Activated CD4-positive, alpha-beta T cell treated with anti-CD3 and anti-CD28 coated beads, Interleukin-2, amount 10 ng/mL, durations not matched to agents 7 days and 5 days (primary cell): ENCODE data around the gene HIRIP3. TPM values are rescaled to one million over a fixed set of nuclear protein-coding genes. Genes with fewer than 3 reads are reported as not detected.

ENCODE experiments used
- CTCF ChIA-PET: fragments of 350-600 bp; sonication (Branson Sonifier 250); formaldehyde crosslinking; loops from one replicate; lab custom pipeline; 2021; ENCODE audit warnings: antibody characterized with exemption; lab: Charles Lee
- POLR2A ChIA-PET: fragments of 350-600 bp; sonication (Branson Sonifier 250); formaldehyde crosslinking; loops from one replicate; lab custom pipeline; 2021; ENCODE audit warnings: antibody characterized with exemption; lab: Charles Lee
- DNase-seq: peaks from one replicate; pipeline ENCODE4 v3.0.0-alpha.2; 2020
- H3K27ac Mint-ChIP-seq: one replicate; pipeline ENCODE4 v1.8.0; 2021; ENCODE audit warnings: mild to moderate bottlenecking, moderate library complexity, mixed read lengths
- H3K27me3 Mint-ChIP-seq: one replicate; pipeline ENCODE4 v1.8.0; 2021; ENCODE audit warnings: mixed read lengths
- H3K36me3 Mint-ChIP-seq: one replicate; pipeline ENCODE4 v1.8.0; 2021; ENCODE audit warnings: low read depth, mixed read lengths
- H3K4me1 Mint-ChIP-seq: one replicate; pipeline ENCODE4 v1.8.0; 2021; ENCODE audit warnings: mixed read lengths
- H3K4me3 Mint-ChIP-seq: one replicate; pipeline ENCODE4 v1.8.0; 2021; ENCODE audit warnings: mild to moderate bottlenecking, moderate library complexity, mixed read lengths
- H3K9me3 Mint-ChIP-seq: one replicate; pipeline ENCODE4 v1.8.0; 2021; ENCODE audit warnings: mixed read lengths
- total RNA-seq, 2 experiments: library from RNA; stranded (reverse); gene quantifications; one replicate each; pipeline ENCODE4 v1.2.3, GENCODE V29; 2021

The HIRIP3 gene
- total RNA-seq, 2 experiments from 2014 or later = 37.0 to 45.0 TPM

DNA sequence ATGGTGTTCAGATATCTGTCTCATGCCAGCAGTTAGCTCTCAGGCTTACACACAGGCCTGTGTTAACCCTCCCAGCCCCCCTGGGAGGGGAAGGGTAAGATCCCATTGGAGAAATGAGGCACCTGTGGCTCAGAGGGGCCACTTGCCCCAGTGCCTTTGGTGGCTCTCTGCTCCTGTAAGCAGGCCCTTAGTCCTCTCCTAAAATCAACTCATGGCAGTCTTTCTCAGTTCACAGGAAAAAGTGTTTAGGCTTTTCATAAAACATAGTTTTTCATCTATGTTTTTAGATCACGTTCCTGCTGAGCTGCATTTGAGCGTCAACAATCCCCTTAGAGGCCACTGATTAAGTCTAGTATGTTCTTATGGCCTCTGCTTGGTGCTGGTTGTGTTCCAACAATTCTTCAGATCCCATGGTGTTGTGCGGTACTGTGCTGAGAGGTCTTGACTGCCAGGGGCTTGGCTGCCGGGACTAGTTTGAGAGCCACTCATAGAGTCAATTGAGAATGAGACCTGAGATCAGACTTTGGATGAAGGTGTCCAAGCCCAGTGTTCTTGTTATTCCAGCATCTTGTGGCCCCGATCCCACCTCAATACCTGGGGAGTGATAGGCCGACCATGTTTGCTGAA, 11.2 kb downstream of the HIRIP3 start:
- ChIA-PET CTCF (no interaction called here), POLR2A (no interaction called here)
- no peaks in the 10 kb centered on the region for H3K27me3 Mint-ChIP-seq
- H3K4me1 Mint-ChIP-seq = no peaks in the 10 kb centered on the region
- H3K27ac Mint-ChIP-seq = no peak overlapping the region
- no peak for DNase-seq
- peaks cover 56% of the 10 kb centered on the region for H3K36me3 Mint-ChIP-seq
- H3K4me3 Mint-ChIP-seq = no peak overlapping the region
- no peaks in the 10 kb centered on the region for H3K9me3 Mint-ChIP-seq

DNA sequence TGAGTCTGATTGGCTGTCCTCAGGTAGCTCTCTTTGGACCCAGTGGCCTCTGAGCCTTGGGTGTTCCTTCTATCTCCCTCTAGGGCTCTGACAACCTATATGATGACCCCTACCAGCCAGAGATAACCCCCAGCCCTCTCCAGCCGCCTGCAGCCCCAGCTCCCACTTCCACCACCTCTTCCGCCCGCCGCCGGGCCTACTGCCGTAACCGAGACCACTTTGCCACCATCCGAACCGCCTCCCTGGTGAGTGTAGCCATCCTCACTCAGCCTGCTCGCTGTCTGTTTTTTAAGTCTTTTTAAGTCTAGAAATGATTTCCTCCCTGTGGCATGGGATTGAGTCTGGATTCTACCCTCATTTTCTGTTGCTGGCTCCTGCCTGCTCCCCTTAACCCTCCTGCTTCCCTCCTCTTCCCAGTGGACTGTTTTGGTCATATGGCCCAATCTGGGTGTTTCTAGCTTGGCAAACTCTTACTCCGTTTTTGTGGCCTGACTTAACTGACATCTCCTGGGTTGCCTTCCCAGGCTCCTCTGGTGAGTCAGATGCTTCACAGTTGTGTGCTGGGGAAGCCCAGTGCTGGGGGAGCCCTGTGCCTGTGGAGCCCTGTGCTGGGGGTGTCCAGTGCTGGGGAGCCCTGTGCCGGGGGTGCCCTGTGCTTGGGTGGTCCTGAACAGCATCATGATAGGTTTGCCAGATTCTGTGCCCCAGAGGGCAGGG, 11.8 kb downstream of the HIRIP3 start:
- Mint-ChIP-seq H3K27ac (no peak overlapping the region), H3K27me3 (no peaks in the 10 kb centered on the region), H3K4me3 (no peak overlapping the region), H3K9me3 (no peaks in the 10 kb centered on the region), H3K36me3 (peaks cover 52% of the 10 kb centered on the region), H3K4me1 (no peaks in the 10 kb centered on the region)
- DNase-seq = no peak
- CTCF ChIA-PET = interaction anchor here (0.9 to 1.3 kb wide), 2 partner anchors 10 kb away, joined by 3 to 4 read pairs; partner anchors contain the start of gene TAOK2
- POLR2A ChIA-PET = no interaction called here

DNA sequence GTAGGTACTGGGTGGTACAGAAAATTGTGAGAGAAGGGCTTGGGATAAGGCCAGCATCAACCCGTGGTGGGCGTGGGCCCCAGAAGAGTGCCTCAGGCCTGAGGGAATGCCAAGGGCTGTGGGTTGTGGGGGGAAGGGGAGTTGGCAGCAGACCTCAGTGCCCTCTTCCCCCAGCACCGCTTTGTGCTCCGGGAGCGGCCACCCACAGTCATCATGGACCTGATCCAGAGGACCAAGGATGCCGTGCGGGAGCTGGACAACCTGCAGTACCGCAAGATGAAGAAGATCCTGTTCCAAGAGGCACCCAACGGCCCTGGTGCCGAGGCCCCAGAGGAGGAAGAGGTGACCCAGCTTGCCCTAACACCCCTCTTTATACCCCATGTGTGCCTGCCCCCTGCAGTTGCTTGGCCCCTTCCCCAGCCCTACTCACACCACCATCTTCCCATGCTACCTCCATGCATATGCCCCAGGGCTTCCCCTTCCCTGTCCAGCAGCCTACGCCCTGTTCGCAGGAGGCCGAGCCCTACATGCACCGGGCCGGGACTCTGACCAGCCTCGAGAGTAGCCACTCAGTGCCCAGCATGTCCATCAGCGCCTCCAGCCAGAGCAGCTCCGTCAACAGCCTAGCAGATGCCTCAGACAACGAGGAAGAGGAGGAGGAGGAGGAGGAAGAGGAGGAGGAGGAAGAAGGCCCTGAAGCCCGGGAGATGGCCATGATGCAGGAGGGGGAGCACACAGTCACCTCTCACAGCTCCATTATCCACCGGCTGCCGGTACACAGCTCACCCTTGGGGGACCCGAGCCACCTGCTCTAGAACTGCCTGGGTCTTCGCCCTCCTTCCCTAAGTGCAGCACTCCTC, 12.6 kb downstream of the HIRIP3 start:
- H3K4me3 Mint-ChIP-seq = no peak overlapping the region
- POLR2A ChIA-PET = no interaction called here
- H3K27ac Mint-ChIP-seq = no peak overlapping the region
- CTCF ChIA-PET = interaction anchor here (0.9 to 1.3 kb wide), 3 partner anchors 9 to 11 kb away, joined by 3 to 4 read pairs (median 4); partner anchors contain the start of gene TAOK2
- H3K4me1 Mint-ChIP-seq = no peaks in the 10 kb centered on the region
- peaks cover 52% of the 10 kb centered on the region for H3K36me3 Mint-ChIP-seq
- H3K9me3 Mint-ChIP-seq = no peaks in the 10 kb centered on the region
- no peak for DNase-seq
- H3K27me3 Mint-ChIP-seq = no peaks in the 10 kb centered on the region

DNA sequence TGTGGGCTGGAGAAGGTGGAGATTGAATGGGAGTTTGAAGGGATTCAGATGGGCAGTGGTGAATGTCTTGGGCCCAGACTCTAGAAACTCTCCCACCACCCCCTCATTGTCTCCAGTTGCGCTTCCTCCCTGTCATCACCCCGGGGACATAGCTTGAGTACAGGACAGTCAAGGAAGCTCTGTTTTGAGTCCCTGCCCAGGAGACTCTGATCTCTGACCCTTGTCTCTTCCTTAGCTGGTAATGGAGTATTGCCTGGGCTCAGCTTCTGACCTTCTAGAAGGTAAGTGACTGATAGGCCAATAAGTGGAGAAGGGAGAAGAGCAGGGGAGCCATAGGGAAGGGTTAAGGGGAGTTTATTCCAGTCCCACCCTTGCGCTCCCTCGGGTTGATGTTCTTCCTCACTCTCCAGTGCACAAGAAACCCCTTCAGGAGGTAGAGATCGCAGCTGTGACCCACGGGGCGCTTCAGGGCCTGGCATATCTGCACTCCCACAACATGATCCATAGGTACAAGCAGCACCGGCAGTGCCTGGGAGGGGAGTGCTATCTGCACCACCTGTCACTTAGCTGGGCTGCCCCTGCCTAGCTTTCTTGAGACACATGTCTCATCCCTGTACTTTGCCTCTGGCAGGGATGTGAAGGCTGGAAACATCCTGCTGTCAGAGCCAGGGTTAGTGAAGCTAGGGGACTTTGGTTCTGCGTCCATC, 16.7 kb downstream of the HIRIP3 start:
- Mint-ChIP-seq H3K27ac (no peak overlapping the region), H3K36me3 (peaks cover 33% of the 10 kb centered on the region), H3K4me3 (no peak overlapping the region), H3K27me3 (no peaks in the 10 kb centered on the region), H3K4me1 (peaks cover 26% of the 10 kb centered on the region), H3K9me3 (no peaks in the 10 kb centered on the region)
- POLR2A ChIA-PET = no interaction called here
- no peak for DNase-seq
- CTCF ChIA-PET = interaction anchor here (1.2 to 1.3 kb wide), 2 partner anchors 10 to 17 kb away, joined by 3 to 5 read pairs; partner anchors contain the start of gene TMEM219

DNA sequence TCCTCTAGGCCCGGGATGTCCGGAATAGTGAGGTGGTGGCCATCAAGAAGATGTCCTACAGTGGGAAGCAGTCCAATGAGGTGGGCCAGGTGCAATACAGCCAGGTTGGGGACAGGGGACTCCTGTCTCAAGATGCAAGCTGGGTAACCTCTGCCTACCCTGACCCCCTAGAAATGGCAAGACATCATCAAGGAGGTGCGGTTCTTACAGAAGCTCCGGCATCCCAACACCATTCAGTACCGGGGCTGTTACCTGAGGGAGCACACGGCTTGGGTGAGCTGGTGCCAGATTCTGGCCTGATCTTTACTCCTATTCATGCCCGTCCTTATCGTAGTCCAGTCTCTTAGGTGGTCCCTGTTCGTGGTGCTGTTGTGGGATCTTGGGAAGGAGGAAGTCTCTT, 17.3 kb downstream of the HIRIP3 start:
- ChIA-PET POLR2A (no interaction called here), CTCF (interaction anchor here (0.8 to 1.3 kb wide), 3 partner anchors 11 to 129 kb away, joined by 3 read pairs; partner anchors contain the start of gene TMEM219)
- peaks cover 4% of the 10 kb centered on the region for H3K9me3 Mint-ChIP-seq
- H3K4me1 Mint-ChIP-seq = peaks cover 31% of the 10 kb centered on the region
- DNase-seq = no peak
- peaks cover 33% of the 10 kb centered on the region for H3K36me3 Mint-ChIP-seq
- H3K27me3 Mint-ChIP-seq = no peaks in the 10 kb centered on the region
- no peak overlapping the region for H3K4me3 Mint-ChIP-seq
- no peak overlapping the region for H3K27ac Mint-ChIP-seq

DNA sequence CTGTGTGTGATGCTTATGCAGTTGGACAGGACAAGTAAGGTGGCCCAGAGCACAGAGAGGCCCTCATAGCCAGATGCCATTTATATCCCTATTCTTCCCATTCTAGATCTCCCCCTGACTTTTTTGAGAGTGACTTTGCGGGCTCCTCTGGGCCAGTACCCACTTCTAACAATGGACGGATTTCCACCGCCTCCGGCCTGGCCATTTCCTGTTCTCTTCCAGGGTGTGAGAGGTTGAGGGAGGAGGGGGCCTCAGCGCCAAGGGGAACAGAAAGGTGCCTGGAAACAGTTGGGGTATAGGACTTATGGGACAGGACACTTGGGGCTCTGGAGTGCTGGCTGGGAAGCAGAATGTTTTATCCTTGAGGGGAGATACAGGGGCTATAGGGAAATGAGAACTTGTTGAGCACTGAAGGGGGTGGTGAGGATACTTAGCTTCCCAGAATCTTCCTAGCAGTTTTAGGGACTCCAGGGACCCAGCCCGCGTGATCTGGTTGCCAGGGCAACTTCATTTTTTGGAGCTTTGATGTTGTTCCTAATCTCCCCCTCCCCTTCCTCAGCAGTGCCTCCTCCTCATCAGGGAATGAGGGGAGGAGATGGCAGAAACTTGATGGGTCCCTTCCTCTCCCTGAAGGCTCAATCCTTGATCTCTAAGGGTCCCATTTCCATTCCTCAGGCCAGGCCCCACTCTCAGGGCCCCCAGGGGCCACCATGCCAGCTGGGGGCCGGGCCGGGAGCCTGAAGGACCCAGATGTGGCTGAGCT, 18.2 kb downstream of the HIRIP3 start:
- peaks cover 35% of the 10 kb centered on the region for H3K4me1 Mint-ChIP-seq
- no peak overlapping the region for H3K27ac Mint-ChIP-seq
- ChIA-PET CTCF (interaction anchor here (0.8 to 1.3 kb wide), 3 partner anchors 11 to 128 kb away, joined by 3 read pairs; no protein-coding TSS in a partner anchor), POLR2A (no interaction called here)
- peaks cover 4% of the 10 kb centered on the region for H3K9me3 Mint-ChIP-seq
- no peaks in the 10 kb centered on the region for H3K27me3 Mint-ChIP-seq
- no peak overlapping the region for H3K4me3 Mint-ChIP-seq
- DNase-seq = no peak
- peaks cover 30% of the 10 kb centered on the region for H3K36me3 Mint-ChIP-seq

DNA sequence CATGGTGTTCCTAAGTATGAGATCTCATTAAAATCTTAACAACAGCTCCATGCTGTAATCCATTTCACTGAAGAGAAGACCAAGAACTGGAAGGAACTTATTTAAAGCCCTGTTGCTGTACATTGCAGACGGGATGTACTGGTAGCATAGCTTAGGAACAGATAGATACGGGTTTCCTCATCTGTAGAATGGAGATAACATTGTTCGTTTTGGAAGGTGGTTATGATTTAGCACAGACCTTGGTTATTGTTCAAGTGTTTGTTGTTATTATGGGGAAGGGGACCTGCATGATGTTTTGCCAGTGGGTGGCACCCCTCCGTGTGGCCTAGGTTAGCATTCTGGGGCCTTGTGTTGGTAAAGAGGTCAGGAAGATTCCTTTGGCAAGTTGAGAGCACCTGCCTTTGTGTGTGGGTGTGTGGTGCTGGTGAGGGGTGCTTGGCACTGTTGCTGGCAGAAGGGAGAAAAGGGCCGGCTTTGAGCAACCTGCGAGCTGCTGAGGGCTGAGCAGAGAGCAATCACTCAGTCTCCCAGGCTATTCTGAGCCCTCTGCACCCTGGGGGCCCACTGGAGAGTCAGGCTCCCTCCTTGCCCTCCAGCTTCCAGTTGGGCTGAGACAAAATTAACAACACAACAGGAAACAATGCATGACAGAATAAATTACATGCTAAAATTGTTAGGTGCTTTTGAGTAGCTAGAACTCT, 19.5 kb downstream of the HIRIP3 start:
- Mint-ChIP-seq H3K4me1 (peaks cover 35% of the 10 kb centered on the region), H3K27me3 (no peaks in the 10 kb centered on the region), H3K27ac (peak overlapping the region; percentile 47), H3K9me3 (peaks cover 4% of the 10 kb centered on the region), H3K4me3 (peak overlapping the region; percentile 87), H3K36me3 (peaks cover 31% of the 10 kb centered on the region)
- ChIA-PET POLR2A (no interaction called here), CTCF (interaction anchor here (0.8 to 1.7 kb wide), 4 partner anchors 15 to 191 kb away, joined by 3 to 5 read pairs (median 3); partner anchors contain the start of gene TMEM219)
- DNase-seq = no peak

DNA sequence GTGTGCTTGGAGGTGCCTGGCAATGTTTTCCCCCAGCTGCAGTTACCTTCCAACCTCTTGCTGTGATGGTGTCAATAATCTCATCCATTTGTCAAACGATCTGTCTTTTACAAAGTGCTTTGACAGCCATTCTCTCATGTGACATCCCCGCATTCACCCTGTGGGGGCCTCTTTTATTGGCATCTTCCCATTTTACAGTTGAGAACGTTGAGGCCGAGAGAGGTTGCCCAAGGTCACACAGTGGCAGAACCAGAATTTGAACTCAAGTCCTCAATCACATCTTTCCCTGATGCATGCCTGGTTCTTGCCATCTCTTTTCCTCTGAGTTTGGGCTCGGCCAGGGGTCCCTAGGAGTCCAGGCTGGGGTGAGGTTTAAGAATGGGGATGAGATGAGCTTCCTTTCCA, 20.3 kb downstream of the HIRIP3 start:
- ChIA-PET CTCF (interaction anchor here (0.9 to 1.7 kb wide), 6 partner anchors 14 to 190 kb away, joined by 3 to 5 read pairs (median 3); partner anchors contain the start of gene TMEM219), POLR2A (interaction anchor here (0.6 kb wide), 1 partner anchor 29 kb away, joined by 3 read pairs; no protein-coding TSS in a partner anchor)
- DNase-seq = no peak
- H3K9me3 Mint-ChIP-seq = peaks cover 4% of the 10 kb centered on the region
- peaks cover 25% of the 10 kb centered on the region for H3K36me3 Mint-ChIP-seq
- peak overlapping the region; percentile 82 for H3K27ac Mint-ChIP-seq
- no peaks in the 10 kb centered on the region for H3K27me3 Mint-ChIP-seq
- H3K4me3 Mint-ChIP-seq = peak overlapping the region; percentile 87
- H3K4me1 Mint-ChIP-seq = peaks cover 35% of the 10 kb centered on the region

DNA sequence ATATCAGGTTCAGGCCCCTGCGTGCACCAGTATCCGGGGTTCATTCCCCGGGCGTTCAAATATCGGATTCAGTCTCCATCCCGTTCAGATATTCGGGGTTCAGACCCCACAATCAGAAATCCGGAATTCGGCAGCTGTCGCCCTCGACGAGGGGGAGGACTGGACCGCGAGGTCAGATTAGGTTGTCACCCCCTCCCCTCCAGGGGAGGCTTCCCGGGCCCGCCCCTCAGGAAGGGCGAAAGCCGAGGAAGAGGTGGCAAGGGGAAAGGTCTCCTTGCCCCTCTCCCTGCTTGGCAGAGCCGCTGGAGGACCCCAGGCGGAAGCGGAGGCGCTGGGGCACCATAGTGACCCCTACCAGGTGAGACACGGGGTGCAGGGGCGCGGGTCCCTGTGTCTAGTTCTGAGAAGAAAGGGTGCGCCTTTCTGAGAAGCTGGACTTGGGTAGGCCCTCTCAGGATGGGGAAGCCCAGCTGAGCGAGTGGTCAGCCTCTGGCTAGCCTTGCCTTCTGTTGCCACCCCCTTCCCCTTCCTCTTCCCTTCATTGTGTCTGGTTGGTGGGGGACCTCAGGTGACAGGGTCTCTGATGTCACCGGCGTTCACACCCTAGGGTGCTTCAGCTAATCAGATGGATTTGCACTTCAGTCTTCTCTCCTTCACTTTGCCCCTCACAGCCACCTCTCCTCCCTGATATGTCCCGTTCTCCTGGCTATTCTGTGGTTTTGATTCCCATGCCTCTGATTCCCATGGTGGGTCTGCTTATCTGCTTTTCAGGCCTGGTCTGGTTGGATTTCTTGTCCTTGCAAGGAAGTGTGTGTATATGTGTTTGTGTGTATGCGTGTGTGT, 20.9 kb downstream of the HIRIP3 start:
- Mint-ChIP-seq H3K27me3 (no peaks in the 10 kb centered on the region), H3K36me3 (peaks cover 22% of the 10 kb centered on the region), H3K9me3 (peaks cover 4% of the 10 kb centered on the region), H3K4me1 (peaks cover 35% of the 10 kb centered on the region), H3K4me3 (peak overlapping the region; percentile 87), H3K27ac (peak overlapping the region; percentile 82)
- ChIA-PET CTCF (interaction anchor here (1.0 to 3.2 kb wide), 9 partner anchors 11 to 283 kb away, joined by 3 to 26 read pairs (median 3); partner anchors contain the start of gene TMEM219), POLR2A (interaction anchor here (0.6 kb wide), 1 partner anchor 29 kb away, joined by 3 read pairs; no protein-coding TSS in a partner anchor)
- DNase-seq = peak; percentile 26
